ENCODE results near the gene ANKS4B. TPM values are rescaled to one million over a fixed set of nuclear protein-coding genes. Genes with fewer than 3 reads are reported as not detected.

The ANKS4B gene
- total RNA-seq, 1 experiment from 2014 or later: not detected

DNA sequence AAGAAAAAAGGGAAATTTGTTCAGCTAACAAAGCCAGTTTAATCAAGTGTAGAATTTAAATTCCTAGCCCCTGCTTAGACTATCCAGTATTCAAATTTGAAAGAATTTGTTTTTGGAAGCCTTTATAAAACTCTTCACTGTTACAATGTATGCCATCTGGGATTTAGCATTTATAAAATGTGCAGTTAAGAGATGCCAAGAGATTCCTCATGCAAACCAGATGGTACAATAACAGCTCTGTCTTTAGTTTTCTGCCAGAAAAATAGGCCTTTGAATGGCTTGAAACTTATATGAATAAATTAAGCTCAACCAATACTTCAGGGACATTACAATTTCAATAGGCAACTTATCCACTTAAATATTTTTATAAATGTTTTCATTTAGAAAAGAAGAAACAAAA, 6.8 kb upstream of the ANKS4B start:
- no peaks in the 10 kb centered on the region for H3K4me1 ChIP-seq (ENCODE audit: control insufficient read depth, insufficient read depth, low read length)
- no peak for DNase-seq (ENCODE audit: low read depth, low spot score)
- no peaks in the 10 kb centered on the region for H3K9me3 ChIP-seq (ENCODE audit: control insufficient read depth, insufficient read depth, low read depth, low read length)
- in situ Hi-C loops (cut with HindIII; ENCODE audit: low pct_unique_long_range_greater_than_20kb, low sequenced_read_pairs): no loop called here
- CTCF ChIA-PET: no interaction called here
- POLR2A ChIA-PET: no interaction called here
- no TSS peak for BruUV-seq (replicated peaks)
- TF ChIP-seq SIN3A (IDR thresholded peaks at IDR 0.05; ENCODE audit: borderline replicate concordance, insufficient read depth, low read depth, low read length) (no peak), TCF7L2 (IDR thresholded peaks at IDR 0.05; ENCODE audit: low read depth, low read length) (no peak), POLR2AphosphoS5 (IDR thresholded peaks at IDR 0.05; ENCODE audit: low read depth, low read length) (no peak), CTCF (IDR thresholded peaks at IDR 0.05) (no peak), REST (IDR thresholded peaks at IDR 0.05; ENCODE audit: insufficient read depth in 1 of 2, low read depth in 2 of 2, low read length in 1 of 2) (no peak)
- no peaks in the 10 kb centered on the region for H3K36me3 ChIP-seq (ENCODE audit: control insufficient read depth, insufficient read depth, low read length)
- intact Hi-C loops (cut with micrococcal nuclease; ENCODE audit: unreplicated experiment): no loop called here
- H3K27me3 ChIP-seq (ENCODE audit: control insufficient read depth, insufficient read depth, low read length): peaks cover 31% of the 10 kb centered on the region
- no peak for ATAC-seq
- no peak overlapping the region for H3K4me3 ChIP-seq (ENCODE audit: low read depth in 2 of 2, low read length in 2 of 2)
- no peak overlapping the region for H3K27ac ChIP-seq (ENCODE audit: low read length)

DNA sequence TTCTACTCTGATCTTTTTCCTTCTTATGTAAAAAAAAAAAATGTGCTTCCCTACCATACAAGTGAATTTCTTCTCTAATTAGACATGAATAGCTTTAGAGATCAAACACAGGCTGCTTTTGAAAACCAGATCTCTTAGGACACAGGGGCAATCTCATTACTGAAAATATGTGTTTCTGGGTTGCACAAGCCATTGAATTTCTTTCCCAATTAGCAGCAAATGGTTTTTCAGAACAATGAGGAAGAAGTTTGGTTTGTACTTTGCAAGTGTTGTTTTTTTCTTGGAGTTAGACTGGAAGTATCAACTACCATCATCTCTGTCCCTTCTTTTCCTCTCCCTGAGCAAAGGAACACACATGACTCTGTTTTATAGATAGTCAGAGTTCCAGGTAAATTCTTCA, 5.6 kb upstream of the ANKS4B start:
- no peak for TF ChIP-seq SIN3A (IDR thresholded peaks at IDR 0.05; ENCODE audit: borderline replicate concordance, insufficient read depth, low read depth, low read length)
- no peak for TF ChIP-seq TCF7L2 (IDR thresholded peaks at IDR 0.05; ENCODE audit: low read depth, low read length)
- no peak for TF ChIP-seq REST (IDR thresholded peaks at IDR 0.05; ENCODE audit: insufficient read depth in 1 of 2, low read depth in 2 of 2, low read length in 1 of 2)
- no peak for TF ChIP-seq CTCF (IDR thresholded peaks at IDR 0.05)
- TF ChIP-seq POLR2AphosphoS5 (IDR thresholded peaks at IDR 0.05; ENCODE audit: low read depth, low read length): no peak
- BruUV-seq (replicated peaks): no TSS peak
- intact Hi-C loops (cut with micrococcal nuclease; ENCODE audit: unreplicated experiment): no loop called here
- Histone ChIP-seq H3K9me3 (ENCODE audit: control insufficient read depth, insufficient read depth, low read depth, low read length) (no peaks in the 10 kb centered on the region), H3K27me3 (ENCODE audit: control insufficient read depth, insufficient read depth, low read length) (peaks cover 40% of the 10 kb centered on the region), H3K4me3 (ENCODE audit: low read depth in 2 of 2, low read length in 2 of 2) (no peak overlapping the region), H3K36me3 (ENCODE audit: control insufficient read depth, insufficient read depth, low read length) (no peaks in the 10 kb centered on the region), H3K27ac (ENCODE audit: low read length) (no peak overlapping the region), H3K4me1 (ENCODE audit: control insufficient read depth, insufficient read depth, low read length) (no peaks in the 10 kb centered on the region)
- ATAC-seq: no peak
- ChIA-PET POLR2A (no interaction called here), CTCF (no interaction called here)
- in situ Hi-C loops (cut with HindIII; ENCODE audit: low pct_unique_long_range_greater_than_20kb, low sequenced_read_pairs): no loop called here
- DNase-seq (ENCODE audit: low read depth, low spot score): no peak
